DOHH2 (cell line): ENCODE data around the gene GRM5.

ENCODE experiments used
- CTCF ChIP-seq: fragments of 200-600 bp; sonication (generic); IDR thresholded peaks from one replicate; pipeline ENCODE4 v1.5.1; 2014; ENCODE audit warnings: antibody characterized with exemption, mild to moderate bottlenecking, low read depth, low read length; ENCODE audit not compliant: poor library complexity, severe bottlenecking
- EZH2phosphoT487 ChIP-seq: fragments of 200-600 bp; sonication (generic); IDR thresholded peaks from 2 replicates; pipeline ENCODE4 v1.6.1; 2017; ENCODE audit warnings: borderline replicate concordance, mild to moderate bottlenecking, antibody characterized with exemption, low read length, moderate library complexity, mixed read lengths

GRCh38 chr11:88603091-88603867, 462.5 kb downstream of the GRM5 start:
- no peak for TF ChIP-seq CTCF
- no peak for TF ChIP-seq EZH2phosphoT487
